HCT116 (cell line): ENCODE results near the gene ADGRD1. TPM values are rescaled to one million over a fixed set of nuclear protein-coding genes. Genes with fewer than 3 reads are reported as not detected.

ENCODE experiments used
- ATAC-seq: fragments of 200-7000 bp; cut with Tn5 transposase; 2 replicates; pipeline ENCODE4 v1.9.1; 2020; ENCODE audit warnings: mild to moderate bottlenecking, moderate library complexity
- BruUV-seq: library from RNA; stranded (reverse); fragments of 400-500 nt; replicated peaks from 2 replicates; lab custom pipeline; 2021; lab: Mats Ljungman, UMichigan
- CTCF ChIA-PET: fragments of 300-600 bp; sonication (Branson Sonifier 250); formaldehyde crosslinking; loops from one replicate; lab custom pipeline; 2021; ENCODE audit warnings: antibody characterized with exemption; lab: Charles Lee
- POLR2A ChIA-PET: fragments of 300-600, 350-600 bp; sonication (Branson Sonifier 250); formaldehyde crosslinking; loops from one replicate; lab custom pipeline; 2021; ENCODE audit warnings: antibody characterized with exemption; lab: Charles Lee
- RAD21 ChIA-PET, 2 experiments: fragments of 300-600 bp; sonication (Branson Sonifier 250); formaldehyde crosslinking; loops; one replicate each; lab custom pipeline; 2023; ENCODE audit warnings: low total read pairs in 2 of 2; ENCODE audit not compliant: uncharacterized antibody in 2 of 2, unreplicated experiment in 2 of 2, low non-redundant PET in 1 of 2; lab: Charles Lee
- DNase-seq: peaks from one replicate; pipeline ENCODE4 v3.0.0-alpha.2; 2010; ENCODE audit warnings: low read depth, low spot score
- H2AFZ ChIP-seq: fragments of 200-600 bp; shearing (Covaris generic), sonication (generic); 2 replicates; pipeline ENCODE4 v1.6.1; 2017; ENCODE audit warnings: low read depth, mixed run types, mixed read lengths, antibody characterized with exemption, low read length; ENCODE audit not compliant: poor library complexity, severe bottlenecking
- H3K27ac ChIP-seq: 2 replicates; pipeline ENCODE4 v1.5.1; 2012; ENCODE audit warnings: low read depth, low read length
- H3K27me3 ChIP-seq: fragments of 200-600 bp; sonication (generic); 2 replicates; pipeline ENCODE4 v1.6.1; 2016; ENCODE audit warnings: mixed run types, low read length, mixed read lengths; ENCODE audit not compliant: insufficient read depth
- H3K36me3 ChIP-seq, 2 experiments: fragments of 200-500 bp in 1 of 2; fragments of 200-600 bp in 1 of 2; sonication (Bioruptor generic) in 1 of 2; sonication (generic) in 1 of 2; 2 replicates each; pipeline versions ENCODE4 v1.5.1 to v1.6.1; 2014 to 2016; ENCODE audit warnings: low read length in 2 of 2, inconsistent platforms in 1 of 2, mixed read lengths in 1 of 2, mixed run types in 1 of 2; ENCODE audit not compliant: insufficient read depth in 2 of 2, control insufficient read depth in 1 of 2
- H3K4me1 ChIP-seq, 2 experiments: fragments of 200-600 bp in 1 of 2; sonication (generic) in 1 of 2; 2 replicates each; pipeline versions ENCODE4 v1.5.1 to v1.6.1; 2012 to 2017; ENCODE audit warnings: low read length in 2 of 2, inconsistent platforms in 1 of 2, mild to moderate bottlenecking in 1 of 2, mixed read lengths in 1 of 2, mixed run types in 1 of 2, moderate library complexity in 1 of 2; ENCODE audit not compliant: insufficient read depth in 2 of 2, control insufficient read depth in 1 of 2
- H3K4me2 ChIP-seq: fragments of 200-600 bp; sonication (generic); 2 replicates; pipeline ENCODE4 v1.6.1; 2017; ENCODE audit warnings: mixed run types, low read length, mixed read lengths
- H3K4me3 ChIP-seq, 2 experiments: fragments of 200-600 bp in 1 of 2; sonication (generic) in 1 of 2; replicated peaks in 1 of 2; 2 replicates each; pipeline ENCODE4 v1.5.1; 2011 to 2016; ENCODE audit warnings: low read length in 2 of 2, control low read depth in 1 of 2, low read depth in 1 of 2, mild to moderate bottlenecking in 1 of 2, mixed read lengths in 1 of 2, mixed run types in 1 of 2
- H3K79me2 ChIP-seq: fragments of 200-600 bp; sonication (generic); 2 replicates; pipeline ENCODE4 v1.6.1; 2017; ENCODE audit warnings: mild to moderate bottlenecking, mixed run types, low read length, moderate library complexity, mixed read lengths; ENCODE audit not compliant: insufficient read depth
- H3K9ac ChIP-seq: fragments of 200-600 bp; sonication (generic); 2 replicates; pipeline ENCODE4 v1.6.1; 2016; ENCODE audit warnings: low read length, mixed read lengths
- H3K9me2 ChIP-seq: fragments of 200-600 bp; sonication (generic), shearing (Covaris generic); 2 replicates; pipeline ENCODE4 v1.6.1; 2017; ENCODE audit warnings: mixed run types, mild to moderate bottlenecking, moderate library complexity; ENCODE audit not compliant: insufficient read depth
- H3K9me3 ChIP-seq, 2 experiments: fragments of 200-500 bp in 1 of 2; fragments of 200-600 bp in 1 of 2; sonication (Bioruptor generic) in 1 of 2; sonication (generic) in 1 of 2; 2 replicates each; pipeline ENCODE4 v1.6.1; 2014 to 2017; ENCODE audit warnings: low read length in 2 of 2, mixed read lengths in 2 of 2, inconsistent platforms in 1 of 2, low read depth in 1 of 2, mild to moderate bottlenecking in 1 of 2, mixed run types in 1 of 2, moderate library complexity in 1 of 2; ENCODE audit not compliant: control insufficient read depth in 1 of 2, insufficient read depth in 1 of 2
- H4K20me1 ChIP-seq: fragments of 200-600 bp; sonication (generic), shearing (Covaris generic); 2 replicates; pipeline ENCODE4 v1.6.1; 2017; ENCODE audit warnings: mixed run types, mild to moderate bottlenecking, moderate library complexity; ENCODE audit not compliant: insufficient read depth
- ATF3 ChIP-seq: IDR thresholded peaks from 2 replicates; pipeline ENCODE4 v1.6.1; 2012
- CBX3 ChIP-seq: IDR thresholded peaks from 2 replicates; pipeline ENCODE4 v1.6.1; 2012; ENCODE audit warnings: low read depth
- EGR1 ChIP-seq: IDR thresholded peaks from 2 replicates; pipeline ENCODE4 v1.6.1; 2012; ENCODE audit warnings: low read depth
- ELF1 ChIP-seq: IDR thresholded peaks from 2 replicates; pipeline ENCODE4 v1.6.1; 2012; ENCODE audit warnings: low read depth, borderline replicate concordance
- EZH2 ChIP-seq: fragments of 200-600 bp; sonication (generic); IDR thresholded peaks from 2 replicates; pipeline ENCODE4 v1.6.1; 2017; ENCODE audit warnings: antibody characterized with exemption, mixed run types
- JUND ChIP-seq: IDR thresholded peaks from 2 replicates; pipeline ENCODE4 v1.6.1; 2012
- POLR2AphosphoS5 ChIP-seq: IDR thresholded peaks from 2 replicates; pipeline ENCODE4 v1.6.1; 2011; ENCODE audit warnings: mild to moderate bottlenecking, low read depth, low read length, moderate library complexity
- RAD21 ChIP-seq: IDR thresholded peaks from 2 replicates; pipeline ENCODE4 v1.6.1; 2012; ENCODE audit warnings: low read depth, mild to moderate bottlenecking
- SIN3A ChIP-seq: IDR thresholded peaks from 2 replicates; pipeline ENCODE4 v1.6.1; 2012; ENCODE audit warnings: low read depth
- SP1 ChIP-seq: IDR thresholded peaks from 2 replicates; pipeline ENCODE4 v1.6.1; 2012; ENCODE audit warnings: low read depth
- ZBTB33 ChIP-seq: IDR thresholded peaks from 2 replicates; pipeline ENCODE4 v1.6.1; 2011; ENCODE audit warnings: mild to moderate bottlenecking, low read length, moderate library complexity; ENCODE audit not compliant: insufficient replicate concordance; ENCODE audit errors: extremely low read depth
- intact Hi-C: fragments of 100-400 bp; cut with micrococcal nuclease; formaldehyde crosslinking; loops from 2 replicates; pipeline ENCODE4 v1.10.0; 2022
- total RNA-seq: library from RNA; stranded (reverse); gene quantifications from one replicate; pipeline ENCODE4 v1.2.1, GENCODE V29; 2021; ENCODE audit not compliant: unreplicated experiment
- TF ChIP-seq, protein P1 (sequence below), 3 experiments: fragments of 200-600 bp in 1 of 3; sonication (generic) in 1 of 3; IDR thresholded peaks in 2 of 3; conservative IDR thresholded peaks in 1 of 3; 2 replicates each; pipeline ENCODE4 v1.5.1; 2012 to 2017; ENCODE audit warnings: low read depth in 2 of 3, low read length in 2 of 3, antibody characterized with exemption in 1 of 3, borderline replicate concordance in 1 of 3, control low read depth in 1 of 3, mild to moderate bottlenecking in 1 of 3, mixed read lengths in 1 of 3, mixed run types in 1 of 3, moderate library complexity in 1 of 3; ENCODE audit not compliant: insufficient read depth in 1 of 3
- TF ChIP-seq, protein P2 (sequence below): IDR thresholded peaks from 2 replicates; pipeline ENCODE4 v1.6.1; 2012; ENCODE audit warnings: low read depth
- TF ChIP-seq, protein P3 (sequence below): IDR thresholded peaks from 2 replicates; pipeline ENCODE4 v1.6.1; 2012

Gene ADGRD1
- total RNA-seq, 1 experiment from 2014 or later = 0.44 TPM

DNA sequence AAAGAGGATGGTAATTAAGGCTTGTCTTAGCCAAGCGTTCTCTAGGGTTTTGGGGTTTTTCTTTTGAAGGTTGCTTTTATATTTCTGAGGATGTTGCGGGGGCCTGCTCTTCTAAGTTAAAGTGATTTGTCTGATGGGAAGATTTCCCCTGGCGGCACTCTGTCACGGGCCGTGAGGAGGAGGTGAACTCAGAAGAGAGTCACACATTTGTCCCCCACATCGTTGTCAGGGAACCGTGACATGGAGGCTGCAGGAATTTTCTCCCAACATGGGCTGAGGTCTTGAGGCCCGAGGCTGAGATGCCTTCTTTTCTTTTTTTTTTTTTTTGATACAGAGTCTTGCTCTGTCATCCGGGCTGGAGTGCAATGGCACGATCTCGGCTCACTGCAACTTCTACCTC lies 71.5 kb downstream of the ADGRD1 start:
- ChIA-PET RAD21 (no interaction called here), POLR2A (no interaction called here), CTCF (no interaction called here)
- Histone ChIP-seq H3K4me1 (no peaks in the 10 kb centered on the region), H3K4me2 (no peak overlapping the region), H3K9ac (no peak overlapping the region), H3K27me3 (peaks cover 7% of the 10 kb centered on the region; the same call in 1 of the 2 replicates), H3K27ac (no peak overlapping the region), H4K20me1 (no peaks in the 10 kb centered on the region), H3K36me3 (no peaks in the 10 kb centered on the region), H3K9me2 (no peaks in the 10 kb centered on the region), H3K9me3 (no peaks in the 10 kb centered on the region), H3K4me3 (no peak overlapping the region), H2AFZ (no peak overlapping the region), H3K79me2 (no peaks in the 10 kb centered on the region)
- TF ChIP-seq SIN3A (no peak), ZBTB33 (no peak), POLR2AphosphoS5 (no peak), ATF3 (no peak), EGR1 (no peak), JUND (no peak), EZH2 (no peak), ELF1 (no peak), SP1 (no peak), RAD21 (no peak), CBX3 (no peak)
- TF ChIP-seq, protein P1, sequence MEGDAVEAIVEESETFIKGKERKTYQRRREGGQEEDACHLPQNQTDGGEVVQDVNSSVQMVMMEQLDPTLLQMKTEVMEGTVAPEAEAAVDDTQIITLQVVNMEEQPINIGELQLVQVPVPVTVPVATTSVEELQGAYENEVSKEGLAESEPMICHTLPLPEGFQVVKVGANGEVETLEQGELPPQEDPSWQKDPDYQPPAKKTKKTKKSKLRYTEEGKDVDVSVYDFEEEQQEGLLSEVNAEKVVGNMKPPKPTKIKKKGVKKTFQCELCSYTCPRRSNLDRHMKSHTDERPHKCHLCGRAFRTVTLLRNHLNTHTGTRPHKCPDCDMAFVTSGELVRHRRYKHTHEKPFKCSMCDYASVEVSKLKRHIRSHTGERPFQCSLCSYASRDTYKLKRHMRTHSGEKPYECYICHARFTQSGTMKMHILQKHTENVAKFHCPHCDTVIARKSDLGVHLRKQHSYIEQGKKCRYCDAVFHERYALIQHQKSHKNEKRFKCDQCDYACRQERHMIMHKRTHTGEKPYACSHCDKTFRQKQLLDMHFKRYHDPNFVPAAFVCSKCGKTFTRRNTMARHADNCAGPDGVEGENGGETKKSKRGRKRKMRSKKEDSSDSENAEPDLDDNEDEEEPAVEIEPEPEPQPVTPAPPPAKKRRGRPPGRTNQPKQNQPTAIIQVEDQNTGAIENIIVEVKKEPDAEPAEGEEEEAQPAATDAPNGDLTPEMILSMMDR (IDR thresholded peaks at IDR 0.05 in 2 of 3, conservative IDR thresholded peaks at IDR 0.05 in 1 of 3; ENCODE audit: borderline replicate concordance in 1 of 3, insufficient read depth in 1 of 3, low read depth in 2 of 3, low read length in 2 of 3) = no peak
- TF ChIP-seq, protein P2, sequence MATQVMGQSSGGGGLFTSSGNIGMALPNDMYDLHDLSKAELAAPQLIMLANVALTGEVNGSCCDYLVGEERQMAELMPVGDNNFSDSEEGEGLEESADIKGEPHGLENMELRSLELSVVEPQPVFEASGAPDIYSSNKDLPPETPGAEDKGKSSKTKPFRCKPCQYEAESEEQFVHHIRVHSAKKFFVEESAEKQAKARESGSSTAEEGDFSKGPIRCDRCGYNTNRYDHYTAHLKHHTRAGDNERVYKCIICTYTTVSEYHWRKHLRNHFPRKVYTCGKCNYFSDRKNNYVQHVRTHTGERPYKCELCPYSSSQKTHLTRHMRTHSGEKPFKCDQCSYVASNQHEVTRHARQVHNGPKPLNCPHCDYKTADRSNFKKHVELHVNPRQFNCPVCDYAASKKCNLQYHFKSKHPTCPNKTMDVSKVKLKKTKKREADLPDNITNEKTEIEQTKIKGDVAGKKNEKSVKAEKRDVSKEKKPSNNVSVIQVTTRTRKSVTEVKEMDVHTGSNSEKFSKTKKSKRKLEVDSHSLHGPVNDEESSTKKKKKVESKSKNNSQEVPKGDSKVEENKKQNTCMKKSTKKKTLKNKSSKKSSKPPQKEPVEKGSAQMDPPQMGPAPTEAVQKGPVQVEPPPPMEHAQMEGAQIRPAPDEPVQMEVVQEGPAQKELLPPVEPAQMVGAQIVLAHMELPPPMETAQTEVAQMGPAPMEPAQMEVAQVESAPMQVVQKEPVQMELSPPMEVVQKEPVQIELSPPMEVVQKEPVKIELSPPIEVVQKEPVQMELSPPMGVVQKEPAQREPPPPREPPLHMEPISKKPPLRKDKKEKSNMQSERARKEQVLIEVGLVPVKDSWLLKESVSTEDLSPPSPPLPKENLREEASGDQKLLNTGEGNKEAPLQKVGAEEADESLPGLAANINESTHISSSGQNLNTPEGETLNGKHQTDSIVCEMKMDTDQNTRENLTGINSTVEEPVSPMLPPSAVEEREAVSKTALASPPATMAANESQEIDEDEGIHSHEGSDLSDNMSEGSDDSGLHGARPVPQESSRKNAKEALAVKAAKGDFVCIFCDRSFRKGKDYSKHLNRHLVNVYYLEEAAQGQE = no peak
- TF ChIP-seq, protein P3, sequence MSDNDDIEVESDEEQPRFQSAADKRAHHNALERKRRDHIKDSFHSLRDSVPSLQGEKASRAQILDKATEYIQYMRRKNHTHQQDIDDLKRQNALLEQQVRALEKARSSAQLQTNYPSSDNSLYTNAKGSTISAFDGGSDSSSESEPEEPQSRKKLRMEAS = no peak
- intact Hi-C loops = no loop called here
- BruUV-seq = no TSS peak
- DNase-seq (no peak), ATAC-seq (no peak)
